IMR-90 (cell line): Measurements from ENCODE around the gene RAB3IL1. TPM values are rescaled to one million over a fixed set of nuclear protein-coding genes. Genes with fewer than 3 reads are reported as not detected.

Source experiments
- ATAC-seq: fragments of 200-7000 bp; cut with Tn5 transposase; 2 replicates; pipeline ENCODE4 v1.9.1; 2020; ENCODE audit warnings: low read depth, mild to moderate bottlenecking, moderate library complexity
- BruUV-seq: library from RNA; stranded (reverse); fragments of 400-500 nt; replicated peaks from 2 replicates; lab custom pipeline; 2021; lab: Mats Ljungman, UMichigan
- CTCF ChIA-PET: fragments of 300-600 bp; formaldehyde crosslinking; extraction: SDS; loops from one replicate; lab custom pipeline; 2021; ENCODE audit warnings: antibody characterized with exemption; lab: Yijun Ruan, JAX
- POLR2A ChIA-PET: fragments of 300-600 bp; sonication (Branson Sonifier 250); formaldehyde crosslinking; loops from one replicate; lab custom pipeline; 2022; ENCODE audit warnings: antibody characterized with exemption; ENCODE audit not compliant: unreplicated experiment; lab: Charles Lee
- DNase-seq: peaks from one replicate; pipeline ENCODE4 v3.0.0; 2013
- H2AFZ ChIP-seq: replicated peaks from 2 replicates; pipeline ENCODE3; 2013; ENCODE audit warnings: low read length, mild to moderate bottlenecking; ENCODE audit not compliant: poor library complexity
- H2AK5ac ChIP-seq: 2 replicates; pipeline ENCODE4 v1.6.1; 2013; ENCODE audit warnings: low read depth, low read length, inconsistent platforms
- H2AK9ac ChIP-seq: replicated peaks from 2 replicates; pipeline ENCODE3; 2013; ENCODE audit warnings: mild to moderate bottlenecking, low read depth, low read length, moderate library complexity; ENCODE audit not compliant: poor library complexity
- H2BK120ac ChIP-seq: 2 replicates; pipeline ENCODE4 v1.6.1; 2013; ENCODE audit warnings: low read depth, low read length, inconsistent platforms
- H2BK15ac ChIP-seq: 3 replicates; pipeline ENCODE4 v1.6.1; 2013; ENCODE audit warnings: low read depth, low read length, inconsistent platforms
- H2BK20ac ChIP-seq: 2 replicates; pipeline ENCODE4 v1.6.1; 2013; ENCODE audit warnings: low read depth, mild to moderate bottlenecking, inconsistent platforms, low read length, moderate library complexity
- H2BK5ac ChIP-seq: 2 replicates; pipeline ENCODE4 v1.6.1; 2013; ENCODE audit warnings: mild to moderate bottlenecking, low read depth, low read length, inconsistent platforms; ENCODE audit not compliant: poor library complexity, severe bottlenecking
- H3K14ac ChIP-seq: replicated peaks from 2 replicates; pipeline ENCODE4 v1.6.1; 2013; ENCODE audit warnings: low read depth, low read length, inconsistent platforms
- H3K18ac ChIP-seq: 2 replicates; pipeline ENCODE4 v1.6.1; 2013; ENCODE audit warnings: low read depth, low read length, control low read depth
- H3K23ac ChIP-seq: 2 replicates; pipeline ENCODE4 v1.6.1; 2013; ENCODE audit warnings: low read depth, low read length, inconsistent platforms
- H3K27ac ChIP-seq: 2 replicates; pipeline ENCODE4 v1.5.1; 2013; ENCODE audit warnings: mild to moderate bottlenecking, control low read depth, low read length; ENCODE audit not compliant: insufficient read depth
- H3K27me3 ChIP-seq: 2 replicates; pipeline ENCODE4 v1.6.1; 2013; ENCODE audit warnings: low read length; ENCODE audit not compliant: control insufficient read depth, insufficient read depth
- H3K36me3 ChIP-seq: 2 replicates; pipeline ENCODE4 v1.6.1; 2013; ENCODE audit warnings: low read length, mixed read lengths; ENCODE audit not compliant: control insufficient read depth, insufficient read depth
- H3K4ac ChIP-seq: 2 replicates; pipeline ENCODE4 v1.6.1; 2013; ENCODE audit warnings: low read depth, low read length, inconsistent platforms
- H3K4me1 ChIP-seq: 2 replicates; pipeline ENCODE4 v1.6.1; 2013; ENCODE audit warnings: low read length, mixed read lengths; ENCODE audit not compliant: control insufficient read depth, insufficient read depth
- H3K4me2 ChIP-seq: 2 replicates; pipeline ENCODE4 v1.6.1; 2013; ENCODE audit warnings: low read depth, mild to moderate bottlenecking, control low read depth, low read length, moderate library complexity
- H3K4me3 ChIP-seq: 2 replicates; pipeline ENCODE4 v1.5.1; 2013; ENCODE audit warnings: low read depth, mild to moderate bottlenecking, control low read depth, low read length, moderate library complexity; ENCODE audit not compliant: insufficient read depth
- H3K56ac ChIP-seq: 2 replicates; pipeline ENCODE4 v1.6.1; 2013; ENCODE audit warnings: low read length, inconsistent platforms; ENCODE audit not compliant: insufficient read depth; ENCODE audit errors: extremely low read depth
- H3K79me1 ChIP-seq, 2 experiments: 2 replicates each; pipeline ENCODE4 v1.6.1; 2013; ENCODE audit warnings: low read length in 2 of 2, inconsistent platforms in 1 of 2, low read depth in 1 of 2
- H3K9ac ChIP-seq: 2 replicates; pipeline ENCODE4 v1.6.1; 2013; ENCODE audit warnings: low read depth, low read length, control low read depth
- H3K9me1 ChIP-seq: 2 replicates; pipeline ENCODE4 v1.6.1; 2013; ENCODE audit warnings: low read length, inconsistent platforms; ENCODE audit not compliant: insufficient read depth
- H3K9me3 ChIP-seq: 2 replicates; pipeline ENCODE4 v1.6.1; 2013; ENCODE audit warnings: low read length; ENCODE audit not compliant: control insufficient read depth, insufficient read depth
- H4K20me1 ChIP-seq: 2 replicates; pipeline ENCODE4 v1.6.1; 2013; ENCODE audit warnings: low read length, inconsistent platforms; ENCODE audit not compliant: insufficient read depth
- H4K5ac ChIP-seq: 2 replicates; pipeline ENCODE4 v1.6.1; 2013; ENCODE audit warnings: mild to moderate bottlenecking, low read depth, low read length, control low read depth
- H4K8ac ChIP-seq, 2 experiments: 2 replicates each; pipeline ENCODE4 v1.6.1; 2013; ENCODE audit warnings: low read depth in 2 of 2, low read length in 2 of 2, control low read depth in 1 of 2, inconsistent platforms in 1 of 2
- H4K91ac ChIP-seq: 2 replicates; pipeline ENCODE4 v1.6.1; 2013; ENCODE audit warnings: low read depth, low read length, inconsistent platforms; ENCODE audit not compliant: insufficient read depth
- POLR2A ChIP-seq: IDR thresholded peaks from 2 replicates; pipeline ENCODE4 v1.6.1; 2012; ENCODE audit warnings: mild to moderate bottlenecking, low read depth, low read length
- USF2 ChIP-seq: fragments of 150-350 bp; IDR thresholded peaks from 2 replicates; pipeline ENCODE4 v1.6.1; 2017; ENCODE audit warnings: mild to moderate bottlenecking, antibody characterized with exemption, low read length, low read depth
- WGBS, 2 experiments: methylation state at CpG; one replicate each; pipeline versions ENCODE4 v1.1.5 to v1.1.7; 2013; ENCODE audit warnings: missing lambda C conversion rate in 2 of 2; ENCODE audit not compliant: insufficient read length in 1 of 2; ENCODE audit errors: extremely low coverage in 2 of 2; 5-methylcytosine and 5-hydroxymethylcytosine counted together
- dilution Hi-C: fragments of 300-500 bp; cut with HindIII; formaldehyde crosslinking; loops from one replicate; pipeline ENCODE4 v1.14.3; 2018; ENCODE audit warnings: low sequenced_read_pairs; ENCODE audit not compliant: unreplicated experiment
- in situ Hi-C: fragments of 300-500 bp; cut with MboI; formaldehyde crosslinking; loops from 3 replicates; pipeline ENCODE4 v1.14.3; 2019; ENCODE audit warnings: low sequenced_read_pairs, inconsistent platforms, mixed read lengths
- intact Hi-C: fragments of 100-400 bp; cut with micrococcal nuclease; formaldehyde crosslinking; loops from 2 replicates; pipeline ENCODE4 v1.10.0; 2022
- polyA plus RNA-seq, 3 experiments: library from polyadenylated mRNA; depleted of rRNA; stranded (reverse); fragments of >200 nt; gene quantifications; 2 replicates each; pipeline ENCODE4 v1.2.3, GENCODE V29; 2012; ENCODE audit warnings: low replicate concordance in 1 of 3
- total RNA-seq: library from RNA; depleted of rRNA; stranded (reverse); fragments of >200 nt; gene quantifications from 2 replicates; pipeline ENCODE4 v1.2.3, GENCODE V29; 2012

Gene RAB3IL1
- total and polyA plus RNA-seq, 2 of the 4 experiments (the other 2 are of a cell fraction), result 0.72 to 1.9 TPM

GRCh38 chr11:61964058-61964665 lies 46.8 kb upstream of the RAB3IL1 start:
- H3K4me1 ChIP-seq, result peaks cover 13% of the 10 kb centered on the region; the same call in 1 of the 2 replicates
- no peak overlapping the region for H2AFZ ChIP-seq
- DNase-seq, result no peak
- no peak for ATAC-seq
- no peak overlapping the region for H3K9ac ChIP-seq
- no peak overlapping the region for H3K4ac ChIP-seq
- no peak overlapping the region for H4K91ac ChIP-seq
- H2BK20ac ChIP-seq, result no peak overlapping the region
- H2AK5ac ChIP-seq, result no peak overlapping the region
- peaks cover 36% of the 10 kb centered on the region for H3K36me3 ChIP-seq
- 0 out of 2 replicates have a peak overlapping the region, but pooled peaks have one; percentile 2 for H3K23ac ChIP-seq
- H3K9me3 ChIP-seq, result no peaks in the 10 kb centered on the region
- no peak overlapping the region for H2BK120ac ChIP-seq
- H2BK15ac ChIP-seq, result no peak overlapping the region
- H4K8ac ChIP-seq, result no peak overlapping the region
- H2BK5ac ChIP-seq, result no peak overlapping the region
- POLR2A ChIA-PET, result interaction anchor here (0.5 to 1.5 kb wide), 3 partner anchors 9 to 118 kb away, joined by 3 to 4 read pairs (median 3); no protein-coding TSS in a partner anchor
- peak overlapping the region; percentile 6; the same call in 1 of the 2 replicates for H3K4me3 ChIP-seq
- H3K18ac ChIP-seq, result no peak overlapping the region
- H3K9me1 ChIP-seq, result peaks cover 26% of the 10 kb centered on the region
- peaks cover 61% of the 10 kb centered on the region for H4K20me1 ChIP-seq
- H3K27ac ChIP-seq, result peak overlapping the region; percentile 38; the same call in 1 of the 2 replicates
- dilution Hi-C loops, result no loop called here
- in situ Hi-C loops, result loop anchor here (10.0 kb wide), 1 partner anchor 61 kb away; no protein-coding TSS in a partner anchor
- H3K4me2 ChIP-seq, result no peak overlapping the region; the same call in 1 of the 2 replicates
- H3K56ac ChIP-seq, result no peak overlapping the region
- intact Hi-C loops, result no loop called here
- peaks cover 15 to 59% of the 10 kb centered on the region in 2 experiments for H3K79me1 ChIP-seq
- 0 out of 2 replicates have a peak overlapping the region, but pooled peaks have one; percentile 33 for H3K14ac ChIP-seq
- H4K5ac ChIP-seq, result no peak overlapping the region
- no TSS peak for BruUV-seq
- WGBS, 2 experiments, result no CpG with 5 or more reads among the region's 4 CpGs
- TF ChIP-seq USF2, result no peak
- TF ChIP-seq POLR2A, result peak; percentile 19
- no peak overlapping the region for H2AK9ac ChIP-seq
- no peaks in the 10 kb centered on the region for H3K27me3 ChIP-seq
- CTCF ChIA-PET, result interaction anchor here (3.9 kb wide), 1 partner anchor 118 kb away, joined by 17 read pairs; no protein-coding TSS in a partner anchor
